Prostate gland (tissue), 2 donors: Measurements from ENCODE around the gene GBE1.

Experiments used
- CTCF ChIP-seq, 4 experiments: fragments of 200-600 bp in 2 of 4; fragments of 450-650 bp in 2 of 4; sonication (generic) in 2 of 4; IDR thresholded peaks; 1 replicate in 3 of 4; 2 replicates in 1 of 4; pipeline ENCODE4 v1.5.1; 2016 to 2019; ENCODE audit warnings: antibody characterized with exemption in 4 of 4, mild to moderate bottlenecking in 2 of 4, moderate library complexity in 2 of 4
- POLR2A ChIP-seq: fragments of 450-650 bp; IDR thresholded peaks from one replicate; pipeline ENCODE4 v1.6.1; 2016; ENCODE audit warnings: antibody characterized with exemption, mild to moderate bottlenecking

GRCh38 chr3:81778678-81779182 lies 17.3 kb upstream of the GBE1 start:
- no peak for TF ChIP-seq CTCF (IDR thresholded peaks at IDR 0.05)
- TF ChIP-seq POLR2A = no peak
